NCI-H526 treated with DMSO at 0.1 percent for 48 hours (cell line): ENCODE results near the gene AJAP1.

Source experiments
- DNase-seq: peaks from one replicate; lab custom pipeline; 2025; lab: John Stamatoyannopoulos, UW

Gene AJAP1

GRCh38 chr1:4702464-4702863 is 48.1 kb downstream of the AJAP1 start:
- DNase-seq: no peak

GRCh38 chr1:4702932-4703331 is 48.5 kb downstream of the AJAP1 start:
- no peak for DNase-seq

- DNase-seq: no peak
Observed at GRCh38 chr1:4703646-4704045, 49.2 kb downstream of the AJAP1 start.

- no peak for DNase-seq
Observed at GRCh38 chr1:4708840-4709507, 54.6 kb downstream of the AJAP1 start.

GRCh38 chr1:4709641-4710040 is 55.2 kb downstream of the AJAP1 start:
- DNase-seq: no peak

- no peak for DNase-seq
Observed at GRCh38 chr1:4710592-4711415, 56.4 kb downstream of the AJAP1 start.

- no peak for DNase-seq
Observed at GRCh38 chr1:4711416-4712275, 57.2 kb downstream of the AJAP1 start.

GRCh38 chr1:4713669-4714068 is 59.3 kb downstream of the AJAP1 start:
- DNase-seq: no peak

GRCh38 chr1:4716406-4716805 is 62.0 kb downstream of the AJAP1 start:
- no peak for DNase-seq

- no peak for DNase-seq
Observed at GRCh38 chr1:4718071-4718470, 63.7 kb downstream of the AJAP1 start.

- DNase-seq: no peak
Observed at GRCh38 chr1:4723106-4723505, 68.7 kb downstream of the AJAP1 start.

GRCh38 chr1:4724001-4724400 is 69.6 kb downstream of the AJAP1 start:
- no peak for DNase-seq

GRCh38 chr1:4724695-4725250 is 70.4 kb downstream of the AJAP1 start:
- no peak for DNase-seq

- DNase-seq: no peak
Observed at GRCh38 chr1:4725416-4725815, 71.0 kb downstream of the AJAP1 start.

GRCh38 chr1:4726620-4727341 is 72.4 kb downstream of the AJAP1 start:
- no peak for DNase-seq

GRCh38 chr1:4728319-4729089 is 74.1 kb downstream of the AJAP1 start:
- no peak for DNase-seq

GRCh38 chr1:4729090-4729471 is 74.7 kb downstream of the AJAP1 start:
- DNase-seq: no peak

- no peak for DNase-seq
Observed at GRCh38 chr1:4730078-4730477, 75.7 kb downstream of the AJAP1 start.

GRCh38 chr1:4733446-4734177 is 79.2 kb downstream of the AJAP1 start:
- no peak for DNase-seq

- no peak for DNase-seq
Observed at GRCh38 chr1:4734219-4734618, 79.8 kb downstream of the AJAP1 start.
